Measurements from ENCODE around the gene ADCY2.

Gene ADCY2

DNA sequence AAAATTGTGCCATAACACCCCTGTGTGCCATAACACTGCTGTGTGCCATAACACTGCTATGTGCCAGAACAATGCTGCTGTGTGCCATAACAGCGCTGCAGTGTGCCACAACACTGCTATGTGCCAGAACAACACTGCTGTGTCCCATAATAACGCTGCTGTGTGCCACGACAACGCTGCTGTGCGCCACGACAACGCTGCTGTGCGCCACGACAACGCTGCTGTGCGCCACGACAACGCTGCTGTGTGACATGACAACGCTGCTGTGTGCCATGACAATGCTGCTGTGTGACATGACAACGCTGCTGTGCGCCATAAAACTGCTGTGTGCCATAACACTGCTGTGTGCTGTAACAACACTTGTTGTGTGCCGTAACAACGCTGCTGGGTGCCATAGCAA, 429.1 kb downstream of the ADCY2 start:
- Histone ChIP-seq H3K79me1 (replicated peaks; ENCODE audit: low read length, poor library complexity, severe bottlenecking) (no peaks in the 10 kb centered on the region), H3K4ac (ENCODE audit: low read depth in 1 of 2, low read length in 2 of 2) (no peak overlapping the region), H3K23ac (ENCODE audit: low read length in 2 of 2) (no peak overlapping the region), H3K4me1 (ENCODE audit: control insufficient read depth, insufficient read depth, low read depth, low read length) (no peaks in the 10 kb centered on the region), H2AFZ (ENCODE audit: low read depth, low read length) (no peak overlapping the region), H2BK120ac (ENCODE audit: low read depth, low read length) (no peak overlapping the region), H3K14ac (ENCODE audit: low read length in 2 of 2) (peak overlapping the region in 1 of 2 experiments; percentile 59), H2BK12ac (ENCODE audit: low read length in 2 of 2) (no peak overlapping the region), H3K9me3 (ENCODE audit: control insufficient read depth, low read length) (no peaks in the 10 kb centered on the region), H3K18ac (ENCODE audit: low read depth in 1 of 2, low read length in 2 of 2) (no peak overlapping the region), H3K4me2 (ENCODE audit: low read length, poor library complexity, severe bottlenecking) (no peak overlapping the region), H3K9ac (ENCODE audit: low read length) (no peak overlapping the region), H2BK15ac (ENCODE audit: low read depth, poor library complexity, severe bottlenecking) (no peak overlapping the region), H4K91ac (ENCODE audit: low read length) (peak overlapping the region; percentile 61), H2BK5ac (ENCODE audit: low read depth, low read length, poor library complexity, severe bottlenecking) (no peak overlapping the region), H4K8ac (ENCODE audit: low read length) (no peak overlapping the region), H3K27me3 (ENCODE audit: control insufficient read depth in 1 of 2, insufficient read depth in 1 of 2, low read length in 2 of 2) (peaks cover 28 to 37% of the 10 kb centered on the region in 2 experiments), H3K4me3 (ENCODE audit: insufficient read depth in 1 of 2, low read depth in 1 of 2, low read length in 2 of 2) (no peak overlapping the region), H2AK5ac (ENCODE audit: low read length, severe bottlenecking) (no peak overlapping the region), H3K27ac (ENCODE audit: low read length, poor library complexity, severe bottlenecking) (no peak overlapping the region), H3K36me3 (ENCODE audit: control insufficient read depth in 1 of 2, insufficient read depth in 2 of 2, low read depth in 1 of 2, low read length in 2 of 2) (no peaks in the 10 kb centered on the region)
- DNase-seq: no peak
- WGBS: 87% methylated on average over 18 of the region's 18 CpGs

DNA sequence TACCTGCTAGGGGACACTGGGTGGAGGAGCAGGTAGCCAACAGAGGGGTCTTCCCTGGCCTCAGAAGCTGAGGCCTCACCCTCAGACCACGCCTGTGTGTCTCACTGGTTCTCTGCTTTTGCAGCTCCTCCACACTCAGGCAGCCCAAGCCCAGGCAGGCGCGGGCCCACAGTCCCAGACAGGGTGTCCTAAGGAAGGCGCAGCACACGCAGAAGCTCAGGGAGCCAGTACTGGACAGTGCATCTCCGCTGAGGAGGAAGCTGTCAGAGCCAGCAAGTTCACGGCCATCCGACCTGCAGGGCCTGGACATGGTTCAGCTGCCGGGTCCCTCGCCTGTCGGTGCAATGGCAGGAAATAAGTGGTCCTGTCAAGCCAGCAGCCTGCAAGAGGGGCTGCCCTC, 429.7 kb downstream of the ADCY2 start:
- Histone ChIP-seq H3K36me3 (ENCODE audit: control insufficient read depth in 1 of 2, insufficient read depth in 2 of 2, low read depth in 1 of 2, low read length in 2 of 2) (no peaks in the 10 kb centered on the region), H3K4me2 (ENCODE audit: low read length, poor library complexity, severe bottlenecking) (no peak overlapping the region), H3K27me3 (ENCODE audit: control insufficient read depth in 1 of 2, insufficient read depth in 1 of 2, low read length in 2 of 2) (peaks cover 28 to 34% of the 10 kb centered on the region in 2 experiments), H2BK12ac (ENCODE audit: low read length in 2 of 2) (no peak overlapping the region), H3K14ac (ENCODE audit: low read length in 2 of 2) (no peak overlapping the region), H3K4me1 (ENCODE audit: control insufficient read depth, insufficient read depth, low read depth, low read length) (no peaks in the 10 kb centered on the region), H3K9ac (ENCODE audit: low read length) (no peak overlapping the region), H3K4ac (ENCODE audit: low read depth in 1 of 2, low read length in 2 of 2) (no peak overlapping the region), H2BK5ac (ENCODE audit: low read depth, low read length, poor library complexity, severe bottlenecking) (no peak overlapping the region), H4K91ac (ENCODE audit: low read length) (no peak overlapping the region), H2AK5ac (ENCODE audit: low read length, severe bottlenecking) (no peak overlapping the region), H3K9me3 (ENCODE audit: control insufficient read depth, low read length) (no peaks in the 10 kb centered on the region), H3K23ac (ENCODE audit: low read length in 2 of 2) (no peak overlapping the region), H4K8ac (ENCODE audit: low read length) (no peak overlapping the region), H3K79me1 (replicated peaks; ENCODE audit: low read length, poor library complexity, severe bottlenecking) (no peaks in the 10 kb centered on the region), H3K18ac (ENCODE audit: low read depth in 1 of 2, low read length in 2 of 2) (no peak overlapping the region), H2AFZ (ENCODE audit: low read depth, low read length) (no peak overlapping the region), H3K27ac (ENCODE audit: low read length, poor library complexity, severe bottlenecking) (no peak overlapping the region), H3K4me3 (ENCODE audit: insufficient read depth in 1 of 2, low read depth in 1 of 2, low read length in 2 of 2) (no peak overlapping the region), H2BK15ac (ENCODE audit: low read depth, poor library complexity, severe bottlenecking) (no peak overlapping the region), H2BK120ac (ENCODE audit: low read depth, low read length) (no peak overlapping the region)
- DNase-seq: no peak
- 84% methylated on average over 11 of the region's 11 CpGs for WGBS

DNA sequence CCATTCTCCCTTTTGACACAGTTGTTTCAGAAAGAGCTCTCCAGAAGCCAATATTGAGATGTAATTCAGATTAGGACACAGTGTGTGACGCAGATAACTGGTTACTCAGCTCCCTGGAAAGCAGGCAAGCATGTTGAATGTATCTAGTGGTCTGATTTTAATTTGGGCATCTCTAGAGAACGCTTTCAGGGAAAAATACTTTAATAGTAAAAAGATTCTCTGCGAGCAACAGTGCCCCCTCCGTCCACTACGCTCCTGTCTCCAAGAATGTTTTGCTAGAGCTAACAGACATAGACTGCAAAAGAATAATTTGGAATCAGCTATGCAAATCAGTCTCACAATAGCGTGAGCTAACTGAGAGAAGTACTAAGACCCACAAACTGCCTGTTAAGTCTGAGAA, 431.7 kb downstream of the ADCY2 start:
- H2BK120ac ChIP-seq (ENCODE audit: low read depth, low read length): no peak overlapping the region
- H3K23ac ChIP-seq (ENCODE audit: low read length in 2 of 2): no peak overlapping the region
- no peaks in the 10 kb centered on the region for H3K36me3 ChIP-seq (ENCODE audit: control insufficient read depth in 1 of 2, insufficient read depth in 2 of 2, low read depth in 1 of 2, low read length in 2 of 2)
- no peaks in the 10 kb centered on the region for H3K4me1 ChIP-seq (ENCODE audit: control insufficient read depth, insufficient read depth, low read depth, low read length)
- no peak overlapping the region for H3K18ac ChIP-seq (ENCODE audit: low read depth in 1 of 2, low read length in 2 of 2)
- H4K91ac ChIP-seq (ENCODE audit: low read length): no peak overlapping the region
- H2BK5ac ChIP-seq (ENCODE audit: low read depth, low read length, poor library complexity, severe bottlenecking): no peak overlapping the region
- peak overlapping the region in 1 of 2 experiments; percentile 33 for H3K4me3 ChIP-seq (ENCODE audit: insufficient read depth in 1 of 2, low read depth in 1 of 2, low read length in 2 of 2)
- H3K27ac ChIP-seq (ENCODE audit: low read length, poor library complexity, severe bottlenecking): no peak overlapping the region
- 84% methylated on average over 6 of the region's 6 CpGs for WGBS
- H2AK5ac ChIP-seq (ENCODE audit: low read length, severe bottlenecking): no peak overlapping the region
- no peak overlapping the region for H2AFZ ChIP-seq (ENCODE audit: low read depth, low read length)
- peaks cover 27 to 32% of the 10 kb centered on the region in 2 experiments for H3K27me3 ChIP-seq (ENCODE audit: control insufficient read depth in 1 of 2, insufficient read depth in 1 of 2, low read length in 2 of 2)
- H3K4me2 ChIP-seq (ENCODE audit: low read length, poor library complexity, severe bottlenecking): no peak overlapping the region
- H3K9me3 ChIP-seq (ENCODE audit: control insufficient read depth, low read length): no peaks in the 10 kb centered on the region
- no peak overlapping the region for H2BK15ac ChIP-seq (ENCODE audit: low read depth, poor library complexity, severe bottlenecking)
- no peak for DNase-seq
- H3K79me1 ChIP-seq (replicated peaks; ENCODE audit: low read length, poor library complexity, severe bottlenecking): no peaks in the 10 kb centered on the region
- H3K4ac ChIP-seq (ENCODE audit: low read depth in 1 of 2, low read length in 2 of 2): no peak overlapping the region
- H2BK12ac ChIP-seq (ENCODE audit: low read length in 2 of 2): no peak overlapping the region
- no peak overlapping the region for H4K8ac ChIP-seq (ENCODE audit: low read length)
- peak overlapping the region; percentile 56 for H3K9ac ChIP-seq (ENCODE audit: low read length)
- no peak overlapping the region for H3K14ac ChIP-seq (ENCODE audit: low read length in 2 of 2)

DNA sequence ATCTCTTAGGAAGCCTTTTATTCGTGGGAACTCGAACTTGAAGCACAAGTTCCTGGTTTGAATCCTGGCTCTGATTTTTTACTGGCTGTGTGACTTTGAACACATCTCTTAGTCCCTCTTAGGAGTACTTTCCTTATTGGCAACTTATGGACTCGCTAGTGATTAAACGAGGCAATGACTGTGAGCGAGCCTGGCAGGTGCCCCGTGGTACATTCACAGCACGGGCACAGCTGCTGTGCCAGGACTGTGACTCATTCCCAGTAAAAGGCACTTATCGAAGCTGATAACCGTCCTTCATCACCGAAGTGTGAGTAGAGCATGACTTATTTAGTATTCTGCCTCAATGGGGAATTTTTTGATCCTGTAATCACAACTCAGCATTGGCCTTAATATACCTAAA, 432.3 kb downstream of the ADCY2 start:
- Histone ChIP-seq H3K23ac (ENCODE audit: low read length in 2 of 2) (no peak overlapping the region), H2BK5ac (ENCODE audit: low read depth, low read length, poor library complexity, severe bottlenecking) (no peak overlapping the region), H3K36me3 (ENCODE audit: control insufficient read depth in 1 of 2, insufficient read depth in 2 of 2, low read depth in 1 of 2, low read length in 2 of 2) (no peaks in the 10 kb centered on the region), H3K27me3 (ENCODE audit: control insufficient read depth in 1 of 2, insufficient read depth in 1 of 2, low read length in 2 of 2) (peaks cover 25 to 31% of the 10 kb centered on the region in 2 experiments), H3K4me1 (ENCODE audit: control insufficient read depth, insufficient read depth, low read depth, low read length) (no peaks in the 10 kb centered on the region), H3K9me3 (ENCODE audit: control insufficient read depth, low read length) (no peaks in the 10 kb centered on the region), H3K4me2 (ENCODE audit: low read length, poor library complexity, severe bottlenecking) (no peak overlapping the region), H3K79me1 (replicated peaks; ENCODE audit: low read length, poor library complexity, severe bottlenecking) (no peaks in the 10 kb centered on the region), H4K8ac (ENCODE audit: low read length) (no peak overlapping the region), H2BK12ac (ENCODE audit: low read length in 2 of 2) (no peak overlapping the region), H3K14ac (ENCODE audit: low read length in 2 of 2) (no peak overlapping the region), H3K18ac (ENCODE audit: low read depth in 1 of 2, low read length in 2 of 2) (no peak overlapping the region), H2AK5ac (ENCODE audit: low read length, severe bottlenecking) (no peak overlapping the region), H4K91ac (ENCODE audit: low read length) (no peak overlapping the region), H3K9ac (ENCODE audit: low read length) (no peak overlapping the region), H3K4me3 (ENCODE audit: insufficient read depth in 1 of 2, low read depth in 1 of 2, low read length in 2 of 2) (no peak overlapping the region), H2BK120ac (ENCODE audit: low read depth, low read length) (no peak overlapping the region), H3K4ac (ENCODE audit: low read depth in 1 of 2, low read length in 2 of 2) (no peak overlapping the region), H2AFZ (ENCODE audit: low read depth, low read length) (no peak overlapping the region), H3K27ac (ENCODE audit: low read length, poor library complexity, severe bottlenecking) (no peak overlapping the region), H2BK15ac (ENCODE audit: low read depth, poor library complexity, severe bottlenecking) (no peak overlapping the region)
- DNase-seq: no peak
- WGBS: 78% methylated on average over 7 of the region's 10 CpGs
